ENCODE measurements around the gene RILPL2.
"Not testable (repeated sequence)": the region's sequence is repeated elsewhere in the genome, so short reads cannot be mapped to it uniquely, and the experiment has no call there.

Gene RILPL2

GRCh38 chr12:123379391-123379790, 57.1 kb downstream of the RILPL2 start:
- DNase-seq, result no peak

- DNase-seq, result not testable (repeated sequence)
Observed at GRCh38 chr12:123372415-123372814, 64.1 kb downstream of the RILPL2 start.

- DNase-seq, result not testable (repeated sequence)
Observed at GRCh38 chr12:123371667-123372368, 64.7 kb downstream of the RILPL2 start.

GRCh38 chr12:123369229-123369628, 67.3 kb downstream of the RILPL2 start:
- no peak for DNase-seq

- not testable (repeated sequence) for DNase-seq
Observed at GRCh38 chr12:123368431-123368830, 68.1 kb downstream of the RILPL2 start.

GRCh38 chr12:123367511-123367910, 69.0 kb downstream of the RILPL2 start:
- DNase-seq, result no peak
